Endothelial cell of umbilical vein (primary cell): ENCODE data around the gene SERPINA5. TPM values are rescaled to one million over a fixed set of nuclear protein-coding genes. Genes with fewer than 3 reads are reported as not detected.

Experiments used
- BruUV-seq: library from RNA; stranded (reverse); fragments of 400-500 nt; replicated peaks from 2 replicates; lab custom pipeline; 2021; lab: Mats Ljungman, UMichigan
- CTCF ChIA-PET: fragments of 300-600, 350-600 bp; sonication (Branson Sonifier 250); formaldehyde crosslinking; loops from one replicate; lab custom pipeline; 2021; ENCODE audit warnings: antibody characterized with exemption, inconsistent platforms; lab: Charles Lee
- POLR2A ChIA-PET: fragments of 300-600, 350-600 bp; sonication (Branson Sonifier 250); formaldehyde crosslinking; loops from one replicate; lab custom pipeline; 2021; ENCODE audit warnings: antibody characterized with exemption, inconsistent platforms; lab: Charles Lee
- DNase-seq: peaks from one replicate; pipeline ENCODE4 v3.0.0-alpha.2; 2011; ENCODE audit warnings: low read depth, low spot score
- FAIRE-seq: peaks from 2 replicates; lab custom pipeline; 2011; peaks lifted over from hg19 to GRCh38; lab: Jason Lieb, UNC
- H2AFZ ChIP-seq: 2 replicates; pipeline ENCODE4 v1.6.0; 2012; ENCODE audit warnings: low read depth, low read length, control low read depth, inconsistent platforms
- H3K27ac ChIP-seq: 2 replicates; pipeline ENCODE4 v1.5.1; 2011; ENCODE audit warnings: low read depth, mild to moderate bottlenecking, control low read depth, low read length, moderate library complexity; ENCODE audit not compliant: insufficient read depth
- H3K27me3 ChIP-seq, 2 experiments: 2 replicates each; pipeline versions ENCODE4 v1.6.0 to v1.6.1; 2011; ENCODE audit warnings: low read length in 2 of 2, mixed read lengths in 1 of 2; ENCODE audit not compliant: control insufficient read depth in 2 of 2, insufficient read depth in 2 of 2
- H3K36me3 ChIP-seq, 2 experiments: 2 replicates in 1 of 2; 3 replicates in 1 of 2; pipeline ENCODE4 v1.5.1; 2011; ENCODE audit warnings: low read length in 2 of 2, mild to moderate bottlenecking in 1 of 2, moderate library complexity in 1 of 2; ENCODE audit not compliant: control insufficient read depth in 2 of 2, insufficient read depth in 2 of 2; ENCODE audit errors: extremely low read depth in 1 of 2
- H3K4me1 ChIP-seq: 3 replicates; pipeline ENCODE4 v1.5.1; 2011; ENCODE audit warnings: mild to moderate bottlenecking, low read length; ENCODE audit not compliant: control insufficient read depth, insufficient read depth; ENCODE audit errors: extremely low read depth
- H3K4me2 ChIP-seq: 2 replicates; pipeline ENCODE4 v1.6.1; 2011; ENCODE audit warnings: low read length, control low read depth, mixed read lengths; ENCODE audit not compliant: insufficient read depth
- H3K4me3 ChIP-seq, 3 experiments: fragments of 200-600 bp in 1 of 3; sonication (generic), shearing (Covaris generic) in 1 of 3; replicated peaks in 1 of 3; 2 replicates each; pipeline ENCODE4 v1.5.1; 2011 to 2016; ENCODE audit warnings: control low read depth in 3 of 3, low read length in 3 of 3, mild to moderate bottlenecking in 2 of 3, inconsistent platforms in 1 of 3, low read depth in 1 of 3, moderate library complexity in 1 of 3; ENCODE audit not compliant: insufficient read depth in 1 of 3
- H3K79me2 ChIP-seq: 2 replicates; pipeline ENCODE4 v1.6.0; 2012; ENCODE audit warnings: low read length, inconsistent platforms; ENCODE audit not compliant: control insufficient read depth, insufficient read depth
- H3K9ac ChIP-seq: replicated peaks from 2 replicates; pipeline ENCODE3; 2011; ENCODE audit warnings: low read length, control low read depth; ENCODE audit not compliant: insufficient read depth; ENCODE audit errors: extremely low read depth
- H3K9me1 ChIP-seq: replicated peaks from 3 replicates; pipeline ENCODE4 v1.6.0; 2011; ENCODE audit warnings: mild to moderate bottlenecking, low read length; ENCODE audit not compliant: control insufficient read depth, insufficient read depth; ENCODE audit errors: extremely low read depth
- H3K9me3 ChIP-seq: replicated peaks from 2 replicates; pipeline ENCODE4 v1.5.1; 2012; ENCODE audit warnings: low read length, inconsistent platforms; ENCODE audit not compliant: control insufficient read depth, insufficient read depth
- H4K20me1 ChIP-seq: replicated peaks from 2 replicates; pipeline ENCODE3; 2011; ENCODE audit warnings: mild to moderate bottlenecking, low read length; ENCODE audit not compliant: control insufficient read depth, insufficient read depth; ENCODE audit errors: extremely low read depth
- EZH2 ChIP-seq: IDR thresholded peaks from 2 replicates; pipeline ENCODE4 v1.6.1; 2012; ENCODE audit warnings: borderline replicate concordance, low read depth, mild to moderate bottlenecking, moderate library complexity, low read length, inconsistent platforms; ENCODE audit not compliant: severe bottlenecking
- FOS ChIP-seq: IDR thresholded peaks from 2 replicates; pipeline ENCODE4 v1.6.1; 2011; ENCODE audit warnings: mild to moderate bottlenecking, low read length, moderate library complexity, borderline replicate concordance; ENCODE audit not compliant: insufficient read depth
- JUN ChIP-seq: IDR thresholded peaks from 2 replicates; pipeline ENCODE4 v1.6.1; 2011; ENCODE audit warnings: borderline replicate concordance, low read depth; ENCODE audit not compliant: insufficient read length, insufficient read depth
- MYC ChIP-seq: IDR thresholded peaks from one replicate; pipeline ENCODE4 v1.6.1; 2011; ENCODE audit warnings: mild to moderate bottlenecking, low read depth, low read length
- POLR2A ChIP-seq: IDR thresholded peaks from 2 replicates; pipeline ENCODE4 v1.6.1; 2012; ENCODE audit warnings: low read depth, mild to moderate bottlenecking, control low read depth, low read length
- POLR2AphosphoS5 ChIP-seq: IDR thresholded peaks from 2 replicates; pipeline ENCODE4 v1.6.1; 2012; ENCODE audit warnings: low read depth, mild to moderate bottlenecking, control low read depth, low read length, moderate library complexity; ENCODE audit not compliant: insufficient read depth
- dilution Hi-C: fragments of 300-500 bp; cut with MboI; formaldehyde crosslinking; loops from one replicate; pipeline ENCODE4 v1.15.0; 2019; ENCODE audit warnings: low sequenced_read_pairs; ENCODE audit not compliant: extremely low pct_ligation_motif_present
- intact Hi-C: fragments of 100-400 bp; cut with micrococcal nuclease; formaldehyde crosslinking; loops from one replicate; pipeline ENCODE4 v1.10.0; 2022
- polyA plus RNA-seq, 4 experiments: library from polyadenylated mRNA; depleted of rRNA in 3 of 4; stranded (reverse) in 3 of 4; unstranded in 1 of 4; fragments of >200 nt; gene quantifications; 2 replicates each; pipeline versions ENCODE4 v1.2.1 to v1.2.3, GENCODE V29; 2011 to 2012; ENCODE audit warnings: missing spikeins in 1 of 4
- total RNA-seq: library from RNA; stranded (reverse); gene quantifications from 2 replicates; pipeline ENCODE4 v1.2.3, GENCODE V29; 2021
- TF ChIP-seq, protein P1 (sequence below): IDR thresholded peaks from 2 replicates; pipeline ENCODE4 v1.6.1; 2011; ENCODE audit not compliant: insufficient read depth, insufficient read length

Gene SERPINA5
- total and polyA plus RNA-seq, 2 donors (not counting 3 experiments of a cell fraction or from before 2014, with no cell fraction given) = 0.12 TPM; not detected in 1

GRCh38 chr14:94545131-94545841 is 35.9 kb upstream of the SERPINA5 start:
- intact Hi-C loops (loop anchor here (10.0 kb wide), 1 partner anchor 410 kb away; no protein-coding TSS in a partner anchor), dilution Hi-C loops (no loop called here)
- TF ChIP-seq, protein P1, sequence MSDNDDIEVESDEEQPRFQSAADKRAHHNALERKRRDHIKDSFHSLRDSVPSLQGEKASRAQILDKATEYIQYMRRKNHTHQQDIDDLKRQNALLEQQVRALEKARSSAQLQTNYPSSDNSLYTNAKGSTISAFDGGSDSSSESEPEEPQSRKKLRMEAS = no peak
- TF ChIP-seq MYC (no peak), POLR2A (no peak), EZH2 (no peak), POLR2AphosphoS5 (no peak), FOS (no peak), JUN (no peak)
- H3K4me2 ChIP-seq = no peak overlapping the region
- no peak overlapping the region for H3K27ac ChIP-seq
- ChIA-PET CTCF (interaction anchor here (1.2 to 1.6 kb wide), 2 partner anchors 111 to 122 kb away, joined by 3 to 5 read pairs; no protein-coding TSS in a partner anchor), POLR2A (no interaction called here)
- no peaks in the 10 kb centered on the region for H4K20me1 ChIP-seq
- no peaks in the 10 kb centered on the region for H3K9me1 ChIP-seq
- H3K9me3 ChIP-seq = no peaks in the 10 kb centered on the region
- FAIRE-seq (no peak), DNase-seq (no peak)
- no peak overlapping the region for H3K4me3 ChIP-seq
- no peak overlapping the region for H3K9ac ChIP-seq
- no peaks in the 10 kb centered on the region for H3K27me3 ChIP-seq
- no peaks in the 10 kb centered on the region for H3K36me3 ChIP-seq
- no peak overlapping the region for H2AFZ ChIP-seq
- peaks cover 20% of the 10 kb centered on the region for H3K4me1 ChIP-seq
- no peaks in the 10 kb centered on the region for H3K79me2 ChIP-seq
- no TSS peak for BruUV-seq
